Vagina (tissue), 2 donors: Measurements from ENCODE around the gene RANBP10.

Source experiments
- CTCF ChIP-seq, 3 experiments: fragments of 450-650 bp in 2 of 3; fragments of 200-600 bp in 1 of 3; sonication (generic) in 1 of 3; IDR thresholded peaks; one replicate each; pipeline ENCODE4 v1.5.1; 2017 to 2019; ENCODE audit warnings: antibody characterized with exemption in 3 of 3, mild to moderate bottlenecking in 2 of 3, moderate library complexity in 2 of 3
- POLR2A ChIP-seq, 2 donors: fragments of 450-650 bp; IDR thresholded peaks; one replicate each; pipeline ENCODE4 v1.6.1; 2017; ENCODE audit warnings: antibody characterized with exemption in 2 of 2, mild to moderate bottlenecking in 2 of 2, moderate library complexity in 2 of 2

- no peak for TF ChIP-seq CTCF (IDR thresholded peaks at IDR 0.05)
- TF ChIP-seq POLR2A (IDR thresholded peaks at IDR 0.05): no peak
Observed at GRCh38 chr16:67674851-67675578, 131.3 kb downstream of the RANBP10 start.
